HepG2 (cell line): ENCODE data around the gene ITPR1. TPM values are rescaled to one million over a fixed set of nuclear protein-coding genes. Genes with fewer than 3 reads are reported as not detected.

Experiments used
- GATAD1 ChIP-seq: IDR thresholded peaks from 2 replicates; pipeline ENCODE4 v1.6.1; 2016; ENCODE audit warnings: missing genetic modification reagents, missing compliant biosample characterization
- HMGA1 ChIP-seq: sonication (generic); formaldehyde crosslinking; conservative IDR thresholded peaks from 2 replicates; pipeline ENCODE4 v1.4.0; 2020; ENCODE audit warnings: missing genetic modification reagents
- KDM5A ChIP-seq: fragments of 200-600 bp; sonication (generic); IDR thresholded peaks from 2 replicates; pipeline ENCODE4 v1.7.0; 2018; ENCODE audit warnings: antibody characterized with exemption, mild to moderate bottlenecking, low read length, borderline replicate concordance
- MATR3 ChIP-seq: sonication (generic); formaldehyde crosslinking; IDR thresholded peaks from 2 replicates; pipeline ENCODE4 v1.4.0; 2020; ENCODE audit warnings: missing genetic modification reagents
- NCOA5 ChIP-seq: sonication (generic); formaldehyde crosslinking; IDR thresholded peaks from 2 replicates; pipeline ENCODE4 v1.4.0; 2020; ENCODE audit warnings: missing genetic modification reagents
- NPAS2 ChIP-seq: sonication (generic); formaldehyde crosslinking; IDR thresholded peaks from 2 replicates; pipeline ENCODE4 v1.8.0; 2022; ENCODE audit warnings: mild to moderate bottlenecking, missing genetic modification reagents, borderline replicate concordance
- PLRG1 ChIP-seq: fragments of 450-650 bp; conservative IDR thresholded peaks from 2 replicates; pipeline ENCODE4 v1.6.1; 2016
- SMARCE1 ChIP-seq: fragments of 450-650 bp; IDR thresholded peaks from 2 replicates; pipeline ENCODE4 v1.6.1; 2017; ENCODE audit warnings: borderline replicate concordance
- ZKSCAN1 ChIP-seq: fragments of 150-350 bp; IDR thresholded peaks from 2 replicates; pipeline ENCODE4 v1.6.1; 2014; ENCODE audit warnings: low read length
- ZNF326 ChIP-seq: sonication (generic); formaldehyde crosslinking; IDR thresholded peaks from 2 replicates; pipeline ENCODE4 v1.4.0; 2020; ENCODE audit warnings: missing genetic modification reagents, borderline replicate concordance
- ZNF550 ChIP-seq: sonication (generic); formaldehyde crosslinking; IDR thresholded peaks from 2 replicates; pipeline ENCODE4 v1.4.0; 2020; ENCODE audit warnings: mild to moderate bottlenecking, missing genetic modification reagents, borderline replicate concordance
- ZNF572 ChIP-seq: sonication (generic); formaldehyde crosslinking; IDR thresholded peaks from 2 replicates; pipeline ENCODE4 v1.5.1; 2020; ENCODE audit warnings: mild to moderate bottlenecking, missing genetic modification reagents
- ZNF670 ChIP-seq: sonication (generic); formaldehyde crosslinking; IDR thresholded peaks from 2 replicates; pipeline ENCODE4 v1.8.0; 2022; ENCODE audit warnings: mild to moderate bottlenecking, missing genetic modification reagents, borderline replicate concordance
- polyA plus RNA-seq, 8 experiments: library from polyadenylated mRNA; depleted of rRNA in 3 of 8; stranded (reverse) in 7 of 8; unstranded in 1 of 8; fragments of >200 nt; fragmentation: Illumina TruSeq in 4 of 8; extraction: Trizol in 4 of 8; gene quantifications; 2 replicates each; pipeline versions ENCODE4 v1.2.1 to v1.2.3, GENCODE V29; 2011 to 2016; ENCODE audit warnings: low read depth in 4 of 8, missing spikeins in 1 of 8, mixed read lengths in 1 of 8; ENCODE audit not compliant: insufficient read depth in 1 of 8
- total RNA-seq, 5 experiments: library from RNA; depleted of rRNA; stranded (reverse); fragments of >200 nt; fragmentation: Illumina TruSeq; extraction: Trizol; gene quantifications; 2 replicates each; pipeline ENCODE4 v1.2.3, GENCODE V29; 2016; ENCODE audit warnings: low read depth in 1 of 5
- TF ChIP-seq, protein P1 (sequence below): sonication (generic); formaldehyde crosslinking; IDR thresholded peaks from 2 replicates; pipeline ENCODE4; 2020; ENCODE audit warnings: missing genetic modification reagents, mild to moderate bottlenecking, borderline replicate concordance
- TF ChIP-seq, protein P2 (sequence below): sonication (generic); formaldehyde crosslinking; IDR thresholded peaks from 2 replicates; pipeline ENCODE4 v1.8.1; 2023; ENCODE audit warnings: missing genetic modification reagents, mild to moderate bottlenecking, borderline replicate concordance
- TF ChIP-seq, protein P3 (sequence below): sonication (generic); formaldehyde crosslinking; IDR thresholded peaks from 2 replicates; pipeline ENCODE4 v1.4.0; 2020; ENCODE audit warnings: missing genetic modification reagents, mild to moderate bottlenecking, borderline replicate concordance
- TF ChIP-seq, protein P4 (sequence below): IDR thresholded peaks from 2 replicates; pipeline ENCODE4 v1.6.1; 2012; ENCODE audit warnings: low read depth, low read length, improper control_type of control experiment
- TF ChIP-seq, protein P5 (sequence below): sonication (generic); formaldehyde crosslinking; IDR thresholded peaks from 2 replicates; pipeline ENCODE4 v1.4.0; 2020; ENCODE audit warnings: low read depth, mild to moderate bottlenecking, missing genetic modification reagents
- TF ChIP-seq, protein P6 (sequence below): sonication (generic); formaldehyde crosslinking; conservative IDR thresholded peaks from 2 replicates; pipeline ENCODE4 v1.8.0; 2022; ENCODE audit warnings: missing genetic modification reagents

ITPR1 gene
- total and polyA plus RNA-seq, 2 of the 13 experiments (the other 11 are each of a cell fraction or from before 2014, with no cell fraction given) = 10.0 to 11.4 TPM

DNA sequence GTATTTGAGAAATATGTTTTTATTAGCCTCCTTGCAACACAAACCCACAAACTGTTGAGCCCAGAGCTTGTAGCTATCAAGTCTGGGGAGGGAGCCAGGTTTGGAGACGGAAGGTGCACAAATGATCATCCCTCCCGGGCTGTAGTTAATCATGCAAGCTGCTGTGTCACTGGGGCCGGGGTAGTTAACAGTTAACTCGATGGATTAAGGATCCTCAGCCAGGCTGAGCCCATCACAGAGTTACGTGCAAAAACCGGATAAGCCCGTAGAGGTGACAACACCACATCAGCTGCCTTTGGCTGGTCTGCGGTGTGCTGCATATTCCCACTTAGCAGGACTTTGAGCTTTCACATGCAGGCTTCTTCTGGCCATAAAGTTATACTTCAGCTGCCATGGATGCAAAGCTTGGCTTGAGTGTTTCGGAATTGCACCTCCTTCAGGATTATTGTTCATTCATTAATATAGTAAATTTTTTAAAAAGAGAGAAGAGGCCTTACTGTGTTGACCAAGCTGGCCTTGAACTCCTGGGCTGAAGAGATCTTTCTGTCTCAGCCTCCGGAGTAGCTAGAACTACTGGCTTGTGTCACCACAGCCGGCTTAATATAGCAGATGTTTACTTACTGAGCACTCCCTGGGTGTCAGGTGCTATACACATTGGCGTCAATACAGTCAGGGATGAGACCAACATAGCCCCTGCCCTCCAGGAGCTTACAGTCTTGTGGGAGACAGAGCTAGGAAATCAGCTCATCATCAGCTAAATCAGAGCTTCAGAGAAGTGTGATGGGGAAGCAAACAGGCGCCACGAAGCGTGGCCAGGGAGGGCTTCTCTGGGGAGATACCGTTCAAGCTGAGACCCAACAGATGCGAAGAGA lies 259.3 kb downstream of the ITPR1 start (continued):
- TF ChIP-seq SMARCE1 = no peak
- TF ChIP-seq GATAD1 (CRISPR knock-in tag) = no peak
- no peak for TF ChIP-seq ZNF550 (CRISPR knock-in tag)
- no peak for TF ChIP-seq MATR3
- no peak for TF ChIP-seq KDM5A
- TF ChIP-seq NCOA5 (CRISPR knock-in tag) = no peak
- no peak for TF ChIP-seq ZNF326 (CRISPR knock-in tag)
- no peak for TF ChIP-seq ZKSCAN1
- TF ChIP-seq NPAS2 (CRISPR knock-in tag) = no peak
- TF ChIP-seq, protein P1, sequence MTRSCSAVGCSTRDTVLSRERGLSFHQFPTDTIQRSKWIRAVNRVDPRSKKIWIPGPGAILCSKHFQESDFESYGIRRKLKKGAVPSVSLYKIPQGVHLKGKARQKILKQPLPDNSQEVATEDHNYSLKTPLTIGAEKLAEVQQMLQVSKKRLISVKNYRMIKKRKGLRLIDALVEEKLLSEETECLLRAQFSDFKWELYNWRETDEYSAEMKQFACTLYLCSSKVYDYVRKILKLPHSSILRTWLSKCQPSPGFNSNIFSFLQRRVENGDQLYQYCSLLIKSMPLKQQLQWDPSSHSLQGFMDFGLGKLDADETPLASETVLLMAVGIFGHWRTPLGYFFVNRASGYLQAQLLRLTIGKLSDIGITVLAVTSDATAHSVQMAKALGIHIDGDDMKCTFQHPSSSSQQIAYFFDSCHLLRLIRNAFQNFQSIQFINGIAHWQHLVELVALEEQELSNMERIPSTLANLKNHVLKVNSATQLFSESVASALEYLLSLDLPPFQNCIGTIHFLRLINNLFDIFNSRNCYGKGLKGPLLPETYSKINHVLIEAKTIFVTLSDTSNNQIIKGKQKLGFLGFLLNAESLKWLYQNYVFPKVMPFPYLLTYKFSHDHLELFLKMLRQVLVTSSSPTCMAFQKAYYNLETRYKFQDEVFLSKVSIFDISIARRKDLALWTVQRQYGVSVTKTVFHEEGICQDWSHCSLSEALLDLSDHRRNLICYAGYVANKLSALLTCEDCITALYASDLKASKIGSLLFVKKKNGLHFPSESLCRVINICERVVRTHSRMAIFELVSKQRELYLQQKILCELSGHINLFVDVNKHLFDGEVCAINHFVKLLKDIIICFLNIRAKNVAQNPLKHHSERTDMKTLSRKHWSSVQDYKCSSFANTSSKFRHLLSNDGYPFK (CRISPR knock-in tag) = no peak
- TF ChIP-seq, protein P2, sequence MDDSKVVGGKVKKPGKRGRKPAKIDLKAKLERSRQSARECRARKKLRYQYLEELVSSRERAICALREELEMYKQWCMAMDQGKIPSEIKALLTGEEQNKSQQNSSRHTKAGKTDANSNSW = no peak
- TF ChIP-seq HMGA1 (CRISPR knock-in tag) = no peak
- TF ChIP-seq, protein P3, sequence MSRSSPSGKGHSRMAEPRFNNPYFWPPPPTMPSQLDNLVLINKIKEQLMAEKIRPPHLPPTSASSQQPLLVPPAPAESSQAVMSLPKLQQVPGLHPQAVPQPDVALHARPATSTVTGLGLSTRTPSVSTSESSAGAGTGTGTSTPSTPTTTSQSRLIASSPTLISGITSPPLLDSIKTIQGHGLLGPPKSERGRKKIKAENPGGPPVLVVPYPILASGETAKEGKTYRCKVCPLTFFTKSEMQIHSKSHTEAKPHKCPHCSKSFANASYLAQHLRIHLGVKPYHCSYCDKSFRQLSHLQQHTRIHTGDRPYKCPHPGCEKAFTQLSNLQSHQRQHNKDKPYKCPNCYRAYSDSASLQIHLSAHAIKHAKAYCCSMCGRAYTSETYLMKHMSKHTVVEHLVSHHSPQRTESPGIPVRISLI (CRISPR knock-in tag) = 0 out of 2 replicates have a peak, but pooled peaks have one; percentile 21
- 0 out of 2 replicates have a peak, but pooled peaks have one; percentile 44 for TF ChIP-seq ZNF670
- TF ChIP-seq, protein P4, sequence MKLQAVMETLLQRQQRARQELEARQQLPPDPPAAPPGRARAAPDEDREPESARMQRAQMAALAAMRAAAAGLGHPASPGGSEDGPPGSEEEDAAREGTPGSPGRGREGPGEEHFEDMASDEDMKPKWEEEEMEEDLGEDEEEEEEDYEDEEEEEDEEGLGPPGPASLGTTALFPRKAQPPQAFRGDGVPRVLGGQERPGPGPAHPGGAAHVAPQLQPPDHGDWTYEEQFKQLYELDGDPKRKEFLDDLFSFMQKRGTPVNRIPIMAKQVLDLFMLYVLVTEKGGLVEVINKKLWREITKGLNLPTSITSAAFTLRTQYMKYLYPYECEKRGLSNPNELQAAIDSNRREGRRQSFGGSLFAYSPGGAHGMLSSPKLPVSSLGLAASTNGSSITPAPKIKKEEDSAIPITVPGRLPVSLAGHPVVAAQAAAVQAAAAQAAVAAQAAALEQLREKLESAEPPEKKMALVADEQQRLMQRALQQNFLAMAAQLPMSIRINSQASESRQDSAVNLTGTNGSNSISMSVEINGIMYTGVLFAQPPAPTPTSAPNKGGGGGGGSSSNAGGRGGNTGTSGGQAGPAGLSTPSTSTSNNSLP = peak; percentile 60
- TF ChIP-seq PLRG1 = no peak
- TF ChIP-seq, protein P5, sequence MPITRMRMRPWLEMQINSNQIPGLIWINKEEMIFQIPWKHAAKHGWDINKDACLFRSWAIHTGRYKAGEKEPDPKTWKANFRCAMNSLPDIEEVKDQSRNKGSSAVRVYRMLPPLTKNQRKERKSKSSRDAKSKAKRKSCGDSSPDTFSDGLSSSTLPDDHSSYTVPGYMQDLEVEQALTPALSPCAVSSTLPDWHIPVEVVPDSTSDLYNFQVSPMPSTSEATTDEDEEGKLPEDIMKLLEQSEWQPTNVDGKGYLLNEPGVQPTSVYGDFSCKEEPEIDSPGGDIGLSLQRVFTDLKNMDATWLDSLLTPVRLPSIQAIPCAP (CRISPR knock-in tag) = no peak
- TF ChIP-seq, protein P6, sequence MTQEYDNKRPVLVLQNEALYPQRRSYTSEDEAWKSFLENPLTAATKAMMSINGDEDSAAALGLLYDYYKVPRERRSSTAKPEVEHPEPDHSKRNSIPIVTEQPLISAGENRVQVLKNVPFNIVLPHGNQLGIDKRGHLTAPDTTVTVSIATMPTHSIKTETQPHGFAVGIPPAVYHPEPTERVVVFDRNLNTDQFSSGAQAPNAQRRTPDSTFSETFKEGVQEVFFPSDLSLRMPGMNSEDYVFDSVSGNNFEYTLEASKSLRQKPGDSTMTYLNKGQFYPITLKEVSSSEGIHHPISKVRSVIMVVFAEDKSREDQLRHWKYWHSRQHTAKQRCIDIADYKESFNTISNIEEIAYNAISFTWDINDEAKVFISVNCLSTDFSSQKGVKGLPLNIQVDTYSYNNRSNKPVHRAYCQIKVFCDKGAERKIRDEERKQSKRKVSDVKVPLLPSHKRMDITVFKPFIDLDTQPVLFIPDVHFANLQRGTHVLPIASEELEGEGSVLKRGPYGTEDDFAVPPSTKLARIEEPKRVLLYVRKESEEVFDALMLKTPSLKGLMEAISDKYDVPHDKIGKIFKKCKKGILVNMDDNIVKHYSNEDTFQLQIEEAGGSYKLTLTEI (CRISPR knock-in tag) = no peak
- TF ChIP-seq ZNF572 (CRISPR knock-in tag) = no peak; the same call in 1 of the 2 replicates
